Astrocyte (in vitro differentiated cells and primary cell): Measurements from ENCODE around the gene CDK5RAP2. TPM values are rescaled to one million over a fixed set of nuclear protein-coding genes. Genes with fewer than 3 reads are reported as not detected.

Experiments used
- DNase-seq: peaks from one replicate; pipeline ENCODE4 v3.0.0-alpha.2; 2010; ENCODE audit warnings: low read depth
- FAIRE-seq: peaks from 2 replicates; lab custom pipeline; 2011; peaks lifted over from hg19 to GRCh38; lab: Jason Lieb, UNC
- H2AFZ ChIP-seq: 2 replicates; pipeline ENCODE4 v1.6.0; 2012; ENCODE audit warnings: low read depth, low read length, inconsistent platforms
- H3K27ac ChIP-seq: 2 replicates; pipeline ENCODE4 v1.5.1; 2011; ENCODE audit warnings: low read depth, low read length, inconsistent platforms
- H3K27me3 ChIP-seq: 2 replicates; pipeline ENCODE4 v1.6.0; 2011; ENCODE audit warnings: low read length, inconsistent platforms; ENCODE audit not compliant: insufficient read depth
- H3K36me3 ChIP-seq: 2 replicates; pipeline ENCODE4 v1.5.1; 2011; ENCODE audit warnings: low read length, inconsistent platforms; ENCODE audit not compliant: insufficient read depth
- H3K4me1 ChIP-seq: 2 replicates; pipeline ENCODE4 v1.5.1; 2011; ENCODE audit warnings: low read length, inconsistent platforms; ENCODE audit not compliant: insufficient read depth
- H3K4me2 ChIP-seq: 2 replicates; pipeline ENCODE4 v1.6.0; 2012; ENCODE audit warnings: low read length, inconsistent platforms
- H3K4me3 ChIP-seq: 2 replicates; pipeline ENCODE4 v1.5.1; 2011; ENCODE audit warnings: low read depth, mild to moderate bottlenecking, low read length, inconsistent platforms; ENCODE audit not compliant: insufficient read depth
- H3K79me2 ChIP-seq: 2 replicates; pipeline ENCODE4 v1.6.0; 2012; ENCODE audit warnings: mild to moderate bottlenecking, low read length, inconsistent platforms; ENCODE audit not compliant: insufficient read depth
- H3K9ac ChIP-seq: 2 replicates; pipeline ENCODE4 v1.6.0; 2012; ENCODE audit warnings: mild to moderate bottlenecking, low read length, inconsistent platforms
- H3K9me3 ChIP-seq: 2 replicates; pipeline ENCODE4 v1.5.1; 2012; ENCODE audit warnings: low read depth, mild to moderate bottlenecking, low read length, inconsistent platforms; ENCODE audit not compliant: insufficient read depth
- H4K20me1 ChIP-seq: 2 replicates; pipeline ENCODE4 v1.6.0; 2012; ENCODE audit warnings: low read length, inconsistent platforms; ENCODE audit not compliant: insufficient read depth
- H3K27ac Mint-ChIP-seq: one replicate; pipeline ENCODE4 v1.8.0; 2021; ENCODE audit warnings: mild to moderate bottlenecking, mixed read lengths; ENCODE audit not compliant: unreplicated experiment
- H3K27me3 Mint-ChIP-seq: one replicate; pipeline ENCODE4 v1.8.0; 2021; ENCODE audit warnings: low read depth, mixed read lengths; ENCODE audit not compliant: unreplicated experiment
- H3K36me3 Mint-ChIP-seq: one replicate; pipeline ENCODE4 v1.8.0; 2021; ENCODE audit warnings: low read depth, mixed read lengths; ENCODE audit not compliant: unreplicated experiment
- H3K4me1 Mint-ChIP-seq: one replicate; pipeline ENCODE4 v1.8.0; 2021; ENCODE audit warnings: low read depth, mixed read lengths; ENCODE audit not compliant: unreplicated experiment
- H3K4me3 Mint-ChIP-seq: one replicate; pipeline ENCODE4 v1.8.0; 2021; ENCODE audit warnings: mild to moderate bottlenecking, moderate library complexity, mixed read lengths; ENCODE audit not compliant: unreplicated experiment
- H3K9me3 Mint-ChIP-seq: one replicate; pipeline ENCODE4 v1.8.0; 2021; ENCODE audit warnings: mild to moderate bottlenecking, mixed read lengths; ENCODE audit not compliant: unreplicated experiment
- EZH2 ChIP-seq: IDR thresholded peaks from 2 replicates; pipeline ENCODE4 v1.6.1; 2012; ENCODE audit warnings: mild to moderate bottlenecking, low read length, inconsistent platforms; ENCODE audit not compliant: insufficient read depth
- total RNA-seq: library from RNA; stranded (reverse); gene quantifications from 2 replicates; pipeline ENCODE4 v1.2.1, GENCODE V29; 2021
- TF ChIP-seq, protein P1 (sequence below): IDR thresholded peaks from 2 replicates; pipeline ENCODE4 v1.5.1; 2011; ENCODE audit warnings: low read depth, mild to moderate bottlenecking, inconsistent platforms, low read length, moderate library complexity; ENCODE audit not compliant: insufficient read depth

CDK5RAP2 gene
- total RNA-seq, 1 donor from 2014 or later = 36.3 TPM

DNA sequence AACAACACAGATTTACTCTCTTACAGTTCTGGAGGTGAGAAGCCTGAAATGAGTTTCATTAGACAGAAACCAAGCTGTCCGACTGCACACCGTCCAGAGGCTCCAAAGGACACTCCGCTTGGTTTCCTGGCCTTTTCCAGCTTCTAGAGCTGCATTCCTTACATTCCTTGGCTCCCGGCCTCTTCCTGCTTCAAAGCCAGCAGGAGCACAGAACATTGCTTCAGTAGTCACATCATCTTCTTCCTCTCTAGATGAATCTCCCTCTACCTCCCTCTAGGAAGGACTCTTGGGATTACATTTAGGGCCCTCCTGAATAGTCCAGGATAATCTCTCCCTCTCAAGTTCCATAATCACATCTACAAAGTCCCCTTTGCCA, 213.3 kb downstream of the CDK5RAP2 start:
- peak; percentile 93 for DNase-seq
- H3K4me1 ChIP-seq = peaks cover 7% of the 10 kb centered on the region
- peak overlapping the region; percentile 66 for H3K27ac Mint-ChIP-seq
- peak overlapping the region; percentile 77 for H3K4me2 ChIP-seq
- peak overlapping the region; percentile 59 for H3K27ac ChIP-seq
- H3K27me3 ChIP-seq = no peaks in the 10 kb centered on the region
- H3K9me3 ChIP-seq = peaks cover 3% of the 10 kb centered on the region
- H4K20me1 ChIP-seq = no peaks in the 10 kb centered on the region
- peaks cover 11% of the 10 kb centered on the region for H3K9me3 Mint-ChIP-seq
- peak overlapping the region; percentile 40 for H2AFZ ChIP-seq
- TF ChIP-seq EZH2 = no peak
- TF ChIP-seq, protein P1, sequence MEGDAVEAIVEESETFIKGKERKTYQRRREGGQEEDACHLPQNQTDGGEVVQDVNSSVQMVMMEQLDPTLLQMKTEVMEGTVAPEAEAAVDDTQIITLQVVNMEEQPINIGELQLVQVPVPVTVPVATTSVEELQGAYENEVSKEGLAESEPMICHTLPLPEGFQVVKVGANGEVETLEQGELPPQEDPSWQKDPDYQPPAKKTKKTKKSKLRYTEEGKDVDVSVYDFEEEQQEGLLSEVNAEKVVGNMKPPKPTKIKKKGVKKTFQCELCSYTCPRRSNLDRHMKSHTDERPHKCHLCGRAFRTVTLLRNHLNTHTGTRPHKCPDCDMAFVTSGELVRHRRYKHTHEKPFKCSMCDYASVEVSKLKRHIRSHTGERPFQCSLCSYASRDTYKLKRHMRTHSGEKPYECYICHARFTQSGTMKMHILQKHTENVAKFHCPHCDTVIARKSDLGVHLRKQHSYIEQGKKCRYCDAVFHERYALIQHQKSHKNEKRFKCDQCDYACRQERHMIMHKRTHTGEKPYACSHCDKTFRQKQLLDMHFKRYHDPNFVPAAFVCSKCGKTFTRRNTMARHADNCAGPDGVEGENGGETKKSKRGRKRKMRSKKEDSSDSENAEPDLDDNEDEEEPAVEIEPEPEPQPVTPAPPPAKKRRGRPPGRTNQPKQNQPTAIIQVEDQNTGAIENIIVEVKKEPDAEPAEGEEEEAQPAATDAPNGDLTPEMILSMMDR = peak; percentile 47
- H3K4me1 Mint-ChIP-seq = peaks cover 28% of the 10 kb centered on the region
- peak overlapping the region; percentile 7 for H3K4me3 Mint-ChIP-seq
- no peaks in the 10 kb centered on the region for H3K36me3 Mint-ChIP-seq
- no peaks in the 10 kb centered on the region for H3K36me3 ChIP-seq
- peak; percentile 92 for FAIRE-seq
- H3K27me3 Mint-ChIP-seq = no peaks in the 10 kb centered on the region
- H3K4me3 ChIP-seq = peak overlapping the region; percentile 18
- H3K9ac ChIP-seq = no peak overlapping the region
- no peaks in the 10 kb centered on the region for H3K79me2 ChIP-seq

GRCh38 chr9:120365386-120365785, 214.6 kb downstream of the CDK5RAP2 start:
- H3K27ac ChIP-seq = no peak overlapping the region
- no peaks in the 10 kb centered on the region for H3K79me2 ChIP-seq
- no peak overlapping the region for H3K4me2 ChIP-seq
- H3K9me3 Mint-ChIP-seq = peaks cover 11% of the 10 kb centered on the region
- peaks cover 7% of the 10 kb centered on the region for H3K4me1 ChIP-seq
- no peaks in the 10 kb centered on the region for H4K20me1 ChIP-seq
- no peak for DNase-seq
- H3K9ac ChIP-seq = no peak overlapping the region
- H3K9me3 ChIP-seq = peaks cover 3% of the 10 kb centered on the region
- peak overlapping the region; percentile 18 for H3K27ac Mint-ChIP-seq
- no peaks in the 10 kb centered on the region for H3K27me3 Mint-ChIP-seq
- H3K4me3 ChIP-seq = no peak overlapping the region
- TF ChIP-seq EZH2 = no peak
- TF ChIP-seq, protein P1 = no peak
- H3K36me3 Mint-ChIP-seq = no peaks in the 10 kb centered on the region
- no peak for FAIRE-seq
- H3K4me3 Mint-ChIP-seq = no peak overlapping the region
- H2AFZ ChIP-seq = no peak overlapping the region
- peaks cover 28% of the 10 kb centered on the region for H3K4me1 Mint-ChIP-seq
- H3K36me3 ChIP-seq = no peaks in the 10 kb centered on the region
- H3K27me3 ChIP-seq = no peaks in the 10 kb centered on the region

GRCh38 chr9:120363697-120364096, 216.3 kb downstream of the CDK5RAP2 start:
- H3K27ac ChIP-seq = no peak overlapping the region
- no peak for DNase-seq
- H3K36me3 ChIP-seq = no peaks in the 10 kb centered on the region
- H3K36me3 Mint-ChIP-seq = no peaks in the 10 kb centered on the region
- H4K20me1 ChIP-seq = no peaks in the 10 kb centered on the region
- H3K27ac Mint-ChIP-seq = no peak overlapping the region
- no peaks in the 10 kb centered on the region for H3K27me3 Mint-ChIP-seq
- H3K4me1 ChIP-seq = peaks cover 7% of the 10 kb centered on the region
- peaks cover 28% of the 10 kb centered on the region for H3K4me1 Mint-ChIP-seq
- FAIRE-seq = no peak
- no peaks in the 10 kb centered on the region for H3K79me2 ChIP-seq
- H3K9ac ChIP-seq = no peak overlapping the region
- no peak for TF ChIP-seq EZH2
- TF ChIP-seq, protein P1 = no peak
- H3K27me3 ChIP-seq = no peaks in the 10 kb centered on the region
- peaks cover 11% of the 10 kb centered on the region for H3K9me3 Mint-ChIP-seq
- no peak overlapping the region for H3K4me3 Mint-ChIP-seq
- H3K4me2 ChIP-seq = no peak overlapping the region
- H3K9me3 ChIP-seq = peaks cover under 1% of the 10 kb centered on the region
- H2AFZ ChIP-seq = no peak overlapping the region
- H3K4me3 ChIP-seq = no peak overlapping the region
